Endometrial microvascular endothelial cells (primary cell): Measurements from ENCODE around the gene SYCE1L. TPM values are rescaled to one million over a fixed set of nuclear protein-coding genes. Genes with fewer than 3 reads are reported as not detected.
"Not testable (repeated sequence)": the region's sequence is repeated elsewhere in the genome, so short reads cannot be mapped to it uniquely, and the experiment has no call there.

ENCODE experiments used
- in situ Hi-C: cut with HindIII; loops from 2 replicates; pipeline ENCODE4 v1.10.0; 2017; ENCODE audit warnings: low sequenced_read_pairs, low pct_unique_long_range_greater_than_20kb; ENCODE audit errors: inconsistent ontology term
- total RNA-seq: library from RNA; depleted of rRNA; stranded (reverse); fragments of >200 nt; gene quantifications from one replicate; pipeline ENCODE4 v1.2.3, GENCODE V29; 2015; ENCODE audit errors: inconsistent ontology term

Gene SYCE1L
- total RNA-seq, 1 donor from 2014 or later: not detected

DNA sequence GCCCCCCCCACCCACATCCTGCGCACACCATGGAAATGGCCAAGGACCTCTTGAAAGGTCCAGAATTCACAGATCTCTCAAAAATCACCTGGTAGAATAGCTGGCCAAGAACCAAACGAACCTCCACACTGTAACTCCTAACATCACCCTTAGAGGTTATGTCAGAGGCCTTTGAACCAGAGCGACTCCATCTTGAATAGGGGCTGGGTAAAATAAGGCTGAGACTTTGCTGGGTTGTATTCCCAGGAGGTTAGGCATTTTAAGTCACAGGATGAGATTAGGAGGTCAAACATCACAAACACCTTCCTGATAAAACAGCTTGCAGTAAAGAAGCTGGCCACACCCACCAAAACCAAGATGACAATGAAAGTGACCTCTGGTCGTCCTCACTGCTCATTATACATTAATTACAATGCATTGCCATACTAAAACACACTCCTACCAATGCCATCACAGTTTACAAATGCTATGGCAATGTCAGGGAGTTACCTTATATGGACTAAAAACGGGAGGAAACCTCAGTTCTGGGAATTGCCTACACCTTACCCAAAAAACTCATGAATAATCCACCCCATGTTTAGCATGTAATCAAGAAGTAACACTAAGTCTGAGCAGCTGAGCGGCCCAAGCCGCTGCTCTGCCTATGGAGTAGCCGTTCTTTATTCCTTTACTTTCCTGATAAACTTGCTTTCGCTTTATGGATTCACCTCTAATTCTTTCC, 34.8 kb downstream of the SYCE1L start:
- in situ Hi-C loops: loop anchor here (10.0 kb wide), 1 partner anchor 351 kb away; no protein-coding TSS in a partner anchor

DNA sequence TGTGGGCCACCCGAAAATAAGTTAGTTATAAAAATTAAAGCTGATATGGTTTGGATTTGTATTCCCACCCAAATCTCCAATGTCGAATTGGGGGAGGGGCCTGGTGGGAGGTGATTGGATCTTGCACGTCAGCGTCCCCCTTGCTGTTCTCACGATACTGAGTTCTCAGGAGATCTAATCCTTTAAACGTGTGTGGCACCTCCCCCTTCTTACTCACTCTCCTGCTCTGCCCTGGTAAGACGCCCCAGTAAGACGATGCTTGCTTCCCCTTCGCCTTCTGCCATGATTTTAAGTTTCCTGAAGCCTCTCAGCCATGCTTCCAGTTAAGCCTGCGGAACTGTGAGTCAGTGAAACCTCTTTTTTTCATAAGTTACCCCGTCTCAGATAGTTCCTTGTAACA, 35.4 kb downstream of the SYCE1L start:
- in situ Hi-C loops: loop anchor here (10.0 kb wide), 1 partner anchor 350 kb away; no protein-coding TSS in a partner anchor

DNA sequence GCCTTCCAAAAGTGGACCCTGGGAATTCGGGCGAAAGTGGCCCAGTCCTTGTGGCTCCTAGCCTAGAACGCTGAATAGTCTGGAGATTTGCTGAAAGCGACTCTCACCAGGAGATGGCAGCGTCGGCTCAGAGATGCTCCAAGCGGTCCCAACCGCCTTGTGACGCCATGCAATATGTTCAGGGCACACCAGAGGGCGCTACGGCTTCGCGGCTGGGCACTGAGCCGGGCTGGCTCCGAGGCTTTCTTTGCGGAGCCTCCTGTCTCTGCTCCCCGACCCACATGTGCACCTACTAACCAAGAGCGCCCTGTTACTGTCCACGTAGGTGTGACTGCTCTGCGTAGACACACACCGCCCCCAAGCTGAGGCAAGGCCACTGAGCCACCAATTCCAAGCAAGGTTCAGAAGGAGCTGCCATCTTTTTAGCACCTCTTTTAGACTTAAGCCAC, 36.9 kb downstream of the SYCE1L start:
- in situ Hi-C loops: loop anchor here (10.0 kb wide), 1 partner anchor 349 kb away; no protein-coding TSS in a partner anchor

DNA sequence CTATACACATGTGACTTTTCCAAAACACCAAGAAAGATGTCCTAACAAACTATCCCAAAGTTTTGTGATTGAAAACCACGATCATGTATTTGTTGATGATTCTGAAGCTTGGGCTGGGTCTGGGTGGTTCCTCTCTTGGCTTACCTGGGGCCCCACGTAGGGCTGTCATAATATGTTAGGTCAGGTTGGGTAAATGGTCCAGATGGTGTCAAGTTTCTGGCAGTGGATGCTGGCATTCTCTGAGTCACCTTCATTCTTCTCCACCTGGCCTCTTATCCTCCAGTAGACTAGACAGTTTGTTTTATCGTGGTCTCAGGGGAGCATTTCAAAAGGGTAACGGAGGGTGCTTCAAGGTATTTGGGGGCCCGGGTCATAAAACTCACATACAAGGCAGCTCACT, 39.4 kb downstream of the SYCE1L start:
- in situ Hi-C loops: loop anchor here (10.0 kb wide), 1 partner anchor 346 kb away; no protein-coding TSS in a partner anchor

DNA sequence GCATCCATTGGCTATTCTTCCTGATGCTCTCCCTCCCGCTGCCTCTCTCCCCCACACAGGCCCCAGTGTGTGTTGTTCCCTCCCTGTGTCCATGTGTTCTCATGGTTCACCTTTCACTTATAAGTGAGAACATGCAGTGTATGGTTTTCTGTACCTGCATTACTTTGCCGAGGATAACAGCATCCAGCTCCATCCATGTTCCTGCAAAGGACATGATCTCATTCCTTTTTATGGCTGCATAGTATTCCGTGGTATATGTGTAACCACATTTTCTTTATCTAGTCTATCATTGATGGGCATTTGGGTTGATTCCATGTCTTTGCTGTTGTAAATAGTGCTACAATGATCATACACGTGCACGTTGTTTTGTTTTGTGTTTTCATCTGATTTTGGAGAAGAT, 43.3 kb downstream of the SYCE1L start:
- in situ Hi-C loops: not testable (repeated sequence)

DNA sequence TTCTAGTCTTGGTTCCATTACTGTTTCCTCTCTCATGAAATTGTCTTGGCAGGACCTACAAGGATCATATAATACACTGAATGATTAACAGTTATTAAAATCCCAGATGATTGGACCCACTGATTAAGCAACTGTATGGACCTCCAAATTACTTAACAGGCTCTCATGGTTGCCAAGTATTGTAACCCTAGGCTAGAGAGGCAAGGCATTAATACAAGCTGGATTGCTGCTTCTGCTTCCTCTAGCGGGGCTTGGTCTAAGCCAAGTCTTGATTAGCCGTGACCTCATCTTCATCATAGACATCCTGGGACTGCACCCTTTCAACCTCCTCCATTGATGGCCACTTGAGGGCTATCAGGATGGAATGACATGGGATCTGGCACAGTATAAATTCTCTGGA, 46.9 kb downstream of the SYCE1L start:
- in situ Hi-C loops: no loop called here

DNA sequence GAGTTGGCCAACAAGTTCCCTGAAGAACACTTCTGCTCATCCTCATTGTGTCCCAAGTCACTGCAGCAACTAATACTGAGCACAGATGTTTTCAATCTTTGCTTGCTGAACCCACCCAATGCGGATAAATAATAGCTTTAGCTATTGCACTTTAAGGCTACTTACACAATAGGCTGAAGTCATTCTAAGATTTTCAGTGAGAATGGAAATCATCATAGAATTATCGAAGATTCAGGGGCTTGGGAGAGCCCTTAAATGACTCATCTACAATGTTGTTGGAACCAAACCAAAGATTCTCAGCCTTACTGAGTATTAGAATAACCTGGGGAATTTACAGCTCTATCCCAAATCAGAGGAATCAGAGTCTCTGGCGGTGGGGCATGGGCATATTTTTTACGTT, 51.2 kb downstream of the SYCE1L start:
- in situ Hi-C loops: no loop called here

Other genes starting within 250 kb of the SYCE1L start
- gene MON1B, start 8.2 kb upstream of the SYCE1L start, total RNA-seq: 31.9 TPM
- 9.8 TPM for gene ADAMTS18, start 235.6 kb downstream of the SYCE1L start, total RNA-seq